Uterus (tissue), 4 donors: ENCODE data around the gene TMEM106B. TPM values are rescaled to one million over a fixed set of nuclear protein-coding genes. Genes with fewer than 3 reads are reported as not detected.

Experiments
- DNase-seq, 2 donors: peaks; one replicate each; pipeline ENCODE4 v3.0.0-alpha.2; 2019 to 2020
- H3K27ac ChIP-seq, 2 donors: fragments of 200-600 bp; sonication (generic); 1 replicate in 1 of 2; 2 replicates in 1 of 2; pipeline ENCODE4 v1.5.1; 2016 to 2018
- H3K27me3 ChIP-seq, 2 donors: fragments of 200-600 bp; sonication (generic); one replicate each; pipeline ENCODE4 v1.5.1; 2018 to 2019; ENCODE audit warnings: control low read depth in 1 of 2
- H3K36me3 ChIP-seq, 2 donors: fragments of 200-600 bp; sonication (generic); one replicate each; pipeline ENCODE4 v1.5.1; 2019; ENCODE audit warnings: control low read depth in 1 of 2
- H3K4me1 ChIP-seq, 2 donors: fragments of 200-600 bp; sonication (generic); one replicate each; pipeline ENCODE4 v1.5.1; 2018 to 2019; ENCODE audit warnings: control low read depth in 1 of 2
- H3K4me3 ChIP-seq, 2 donors: fragments of 200-600 bp; sonication (generic); 1 replicate in 1 of 2; 2 replicates in 1 of 2; pipeline ENCODE4 v1.5.1; 2018 to 2019; ENCODE audit warnings: mild to moderate bottlenecking in 1 of 2
- H3K9me3 ChIP-seq, 2 donors: fragments of 200-600 bp; sonication (generic); one replicate each; pipeline ENCODE4 v1.5.1; 2019; ENCODE audit warnings: control low read depth in 1 of 2
- POLR2A ChIP-seq, 2 donors: fragments of 450-650 bp; IDR thresholded peaks; one replicate each; pipeline ENCODE4 v1.6.1; 2016; ENCODE audit warnings: antibody characterized with exemption in 2 of 2, mild to moderate bottlenecking in 1 of 2, moderate library complexity in 1 of 2
- intact Hi-C: fragments of 100-400 bp; cut with DNase I; formaldehyde crosslinking; loops from one replicate; pipeline ENCODE4 v1.15.1; 2023; ENCODE audit warnings: low total_unique reads
- total RNA-seq, 4 donors: library from RNA; depleted of rRNA in 3 of 4; stranded (reverse); fragments of >200 nt in 3 of 4; gene quantifications; one replicate each; pipeline versions ENCODE4 v1.1.0 to v1.2.4, GENCODE V29; 2014 to 2023
- TF ChIP-seq, protein P1 (sequence below), 4 experiments: fragments of 200-600 bp in 2 of 4; fragments of 450-650 bp in 2 of 4; sonication (generic) in 2 of 4; IDR thresholded peaks; one replicate each; pipeline ENCODE4 v1.5.1; 2016 to 2019; ENCODE audit warnings: antibody characterized with exemption in 4 of 4, mild to moderate bottlenecking in 2 of 4, moderate library complexity in 1 of 4
- donor health status: DM: yes; HTN: yes; CAD: no.

TMEM106B gene
- total RNA-seq, 4 donors from 2014 or later: 65.4 to 215 (median 76.0) TPM

DNA sequence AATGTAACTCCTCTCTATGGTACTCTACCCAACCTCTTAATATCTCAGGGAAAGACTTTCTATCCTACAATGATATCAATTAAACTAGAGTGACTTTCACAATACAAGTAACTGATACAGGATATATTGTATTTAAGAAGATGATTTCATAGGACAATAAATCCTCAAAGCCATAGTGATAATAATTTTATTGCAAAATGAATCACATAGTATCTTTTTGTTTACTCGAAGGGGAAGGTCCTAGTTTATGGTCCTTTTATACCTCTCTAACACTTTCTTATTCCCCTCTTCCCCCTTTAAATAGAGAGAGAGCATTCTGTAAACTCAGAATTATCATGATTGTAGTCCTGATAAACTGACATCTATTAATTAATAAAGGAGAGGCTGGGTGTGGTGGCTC lies 56.4 kb downstream of the TMEM106B start:
- DNase-seq: no peak
- TF ChIP-seq POLR2A (IDR thresholded peaks at IDR 0.05): no peak
- TF ChIP-seq, protein P1, sequence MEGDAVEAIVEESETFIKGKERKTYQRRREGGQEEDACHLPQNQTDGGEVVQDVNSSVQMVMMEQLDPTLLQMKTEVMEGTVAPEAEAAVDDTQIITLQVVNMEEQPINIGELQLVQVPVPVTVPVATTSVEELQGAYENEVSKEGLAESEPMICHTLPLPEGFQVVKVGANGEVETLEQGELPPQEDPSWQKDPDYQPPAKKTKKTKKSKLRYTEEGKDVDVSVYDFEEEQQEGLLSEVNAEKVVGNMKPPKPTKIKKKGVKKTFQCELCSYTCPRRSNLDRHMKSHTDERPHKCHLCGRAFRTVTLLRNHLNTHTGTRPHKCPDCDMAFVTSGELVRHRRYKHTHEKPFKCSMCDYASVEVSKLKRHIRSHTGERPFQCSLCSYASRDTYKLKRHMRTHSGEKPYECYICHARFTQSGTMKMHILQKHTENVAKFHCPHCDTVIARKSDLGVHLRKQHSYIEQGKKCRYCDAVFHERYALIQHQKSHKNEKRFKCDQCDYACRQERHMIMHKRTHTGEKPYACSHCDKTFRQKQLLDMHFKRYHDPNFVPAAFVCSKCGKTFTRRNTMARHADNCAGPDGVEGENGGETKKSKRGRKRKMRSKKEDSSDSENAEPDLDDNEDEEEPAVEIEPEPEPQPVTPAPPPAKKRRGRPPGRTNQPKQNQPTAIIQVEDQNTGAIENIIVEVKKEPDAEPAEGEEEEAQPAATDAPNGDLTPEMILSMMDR (IDR thresholded peaks at IDR 0.05): no peak
- Histone ChIP-seq H3K4me3 (no peak overlapping the region), H3K9me3 (no peaks in the 10 kb centered on the region), H3K27ac (no peak overlapping the region), H3K4me1 (no peaks in the 10 kb centered on the region), H3K36me3 (no peaks in the 10 kb centered on the region), H3K27me3 (no peaks in the 10 kb centered on the region)
- intact Hi-C loops: no loop called here

DNA sequence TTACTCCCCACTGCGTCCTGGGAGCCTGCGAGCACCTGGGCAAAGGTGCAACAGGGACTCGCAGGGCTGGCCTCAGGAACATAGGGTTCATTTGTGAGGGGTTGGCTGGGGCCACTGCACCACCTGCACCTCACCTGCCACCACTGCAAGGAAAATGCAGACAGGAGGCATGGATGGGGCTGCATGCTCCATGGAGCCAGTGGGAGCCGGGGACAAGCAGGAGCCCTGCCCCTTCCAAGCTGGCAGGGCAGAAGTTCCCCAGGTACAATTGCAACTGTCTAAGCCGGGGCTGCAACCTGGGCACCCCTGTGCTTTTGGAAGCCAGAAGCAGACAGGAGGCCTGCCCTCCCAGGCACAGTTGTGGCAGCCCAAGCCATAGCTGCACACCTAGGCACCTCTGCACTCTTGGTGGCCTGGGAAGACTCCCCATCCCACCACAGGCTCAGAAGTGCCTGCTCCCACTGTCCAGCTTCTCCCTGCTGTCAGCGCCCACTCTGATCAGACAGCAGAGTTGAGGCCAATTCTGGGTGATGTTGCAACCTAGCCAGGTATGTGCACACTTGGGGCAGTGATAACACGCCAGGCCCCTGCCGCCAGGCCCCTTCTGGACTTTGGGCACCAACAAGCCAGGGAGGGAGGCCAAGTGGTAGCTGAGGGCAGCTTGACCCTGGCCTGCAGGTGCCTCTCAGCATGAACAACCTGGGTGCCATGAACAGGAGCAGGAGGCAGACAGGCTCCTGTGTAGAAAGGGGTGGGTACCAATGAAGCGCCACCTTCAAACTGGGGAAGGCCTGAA lies 58.2 kb downstream of the TMEM106B start:
- no peaks in the 10 kb centered on the region for H3K36me3 ChIP-seq
- no peaks in the 10 kb centered on the region for H3K27me3 ChIP-seq
- no peak overlapping the region for H3K4me3 ChIP-seq
- H3K9me3 ChIP-seq: no peaks in the 10 kb centered on the region
- no peak for DNase-seq
- intact Hi-C loops: no loop called here
- H3K27ac ChIP-seq: no peak overlapping the region
- no peaks in the 10 kb centered on the region for H3K4me1 ChIP-seq
- TF ChIP-seq, protein P1 (IDR thresholded peaks at IDR 0.05): no peak
- no peak for TF ChIP-seq POLR2A (IDR thresholded peaks at IDR 0.05)

DNA sequence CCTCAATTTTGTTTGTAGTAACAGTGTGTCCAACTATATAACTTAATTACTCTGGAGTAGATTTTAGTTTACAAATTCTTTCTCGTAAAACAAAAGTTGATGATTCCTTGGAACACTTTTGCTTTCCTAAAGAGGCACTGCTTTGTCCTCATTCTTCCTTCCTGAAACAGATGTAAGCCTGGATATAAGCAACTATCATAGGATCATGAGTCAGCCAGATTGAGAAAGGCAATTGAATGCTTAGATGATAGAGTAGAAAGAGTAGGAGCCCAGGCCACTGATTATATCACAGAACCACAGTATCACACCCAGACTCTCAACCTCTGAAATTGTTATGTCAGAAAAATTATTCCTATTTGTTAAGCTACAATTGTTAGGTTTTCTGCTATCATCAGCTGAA lies 69.9 kb downstream of the TMEM106B start:
- Histone ChIP-seq H3K27ac (no peak overlapping the region), H3K27me3 (no peaks in the 10 kb centered on the region), H3K4me3 (no peak overlapping the region), H3K9me3 (no peaks in the 10 kb centered on the region), H3K36me3 (no peaks in the 10 kb centered on the region), H3K4me1 (no peaks in the 10 kb centered on the region)
- TF ChIP-seq, protein P1 (IDR thresholded peaks at IDR 0.05): no peak
- no peak for TF ChIP-seq POLR2A (IDR thresholded peaks at IDR 0.05)
- intact Hi-C loops: no loop called here
- no peak for DNase-seq

DNA sequence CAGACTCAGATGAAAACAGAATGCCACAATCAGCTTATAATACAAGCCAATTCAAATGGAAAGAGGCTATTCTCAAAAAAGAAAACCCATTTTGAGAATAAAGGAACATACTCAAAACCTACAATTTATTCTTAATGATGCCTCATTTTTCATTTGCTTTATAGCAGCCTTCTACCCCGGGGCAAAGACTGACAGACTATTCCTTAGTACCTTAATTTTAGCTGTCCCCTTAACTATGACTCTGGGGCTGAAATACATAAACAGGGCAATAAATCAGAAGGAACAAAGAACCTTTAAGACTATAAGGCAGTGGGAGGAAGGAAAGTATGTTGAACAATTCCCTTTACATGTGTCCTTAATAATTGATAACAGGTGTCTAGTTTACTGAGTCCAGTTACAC lies 76.8 kb downstream of the TMEM106B start:
- no peaks in the 10 kb centered on the region for H3K4me1 ChIP-seq
- no peaks in the 10 kb centered on the region for H3K9me3 ChIP-seq
- H3K27ac ChIP-seq: no peak overlapping the region
- intact Hi-C loops: no loop called here
- TF ChIP-seq, protein P1 (IDR thresholded peaks at IDR 0.05): no peak
- no peak for TF ChIP-seq POLR2A (IDR thresholded peaks at IDR 0.05)
- no peak for DNase-seq
- no peak overlapping the region for H3K4me3 ChIP-seq
- H3K36me3 ChIP-seq: no peaks in the 10 kb centered on the region
- H3K27me3 ChIP-seq: no peaks in the 10 kb centered on the region

DNA sequence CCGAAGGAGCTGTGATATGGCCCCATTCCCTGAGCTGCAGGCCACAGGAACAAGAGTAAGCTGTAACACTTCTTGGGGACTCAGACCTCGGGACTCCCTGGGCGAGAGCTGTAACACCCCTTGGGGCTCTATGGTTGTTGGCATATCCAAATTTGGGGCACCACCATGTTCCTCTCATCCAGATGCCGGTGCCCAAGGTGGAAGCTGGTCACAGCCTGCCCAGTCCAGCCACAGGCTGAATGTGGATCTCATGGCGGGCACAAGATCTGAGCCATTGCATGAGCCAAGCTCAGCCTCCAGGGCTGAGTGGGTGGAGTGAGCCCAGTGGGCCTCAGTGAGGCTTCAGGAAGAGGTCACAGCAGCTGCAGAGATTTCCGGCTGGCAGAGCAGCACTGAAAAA lies 78.9 kb downstream of the TMEM106B start:
- H3K4me3 ChIP-seq: no peak overlapping the region
- no peak overlapping the region for H3K27ac ChIP-seq
- TF ChIP-seq POLR2A (IDR thresholded peaks at IDR 0.05): no peak
- no peaks in the 10 kb centered on the region for H3K9me3 ChIP-seq
- intact Hi-C loops: no loop called here
- H3K36me3 ChIP-seq: no peaks in the 10 kb centered on the region
- H3K27me3 ChIP-seq: no peaks in the 10 kb centered on the region
- no peak for DNase-seq
- no peaks in the 10 kb centered on the region for H3K4me1 ChIP-seq
